GM13977 (cell line): ENCODE results near the gene RAB6A.
"Not testable (repeated sequence)": the region's sequence is repeated elsewhere in the genome, so short reads cannot be mapped to it uniquely, and the experiment has no call there.

Experiments
- DNase-seq: peaks from one replicate; pipeline ENCODE4 v3.0.0; 2012; ENCODE audit warnings: low spot score
- CTCF ChIP-seq: IDR thresholded peaks from 2 replicates; pipeline ENCODE4 v1.5.1; 2012; ENCODE audit warnings: mild to moderate bottlenecking, control low read depth; ENCODE audit not compliant: insufficient read depth; ENCODE audit errors: extremely low read depth, missing control alignments
- in situ Hi-C: fragments of 300-500 bp; cut with MboI; formaldehyde crosslinking; loops from one replicate; pipeline ENCODE4 v1.12.0; 2022; ENCODE audit warnings: low sequenced_read_pairs, low pct_unique_long_range_greater_than_20kb, mixed read lengths, inconsistent platforms; ENCODE audit not compliant: unreplicated experiment

RAB6A gene

GRCh38 chr11:73748300-73748699 lies 12.6 kb downstream of the RAB6A start:
- no peak for DNase-seq
- no peak for TF ChIP-seq CTCF
- in situ Hi-C loops: no loop called here

- no peak for TF ChIP-seq CTCF
- in situ Hi-C loops: no loop called here
- no peak for DNase-seq
Observed at GRCh38 chr11:73747762-73748161, 13.1 kb downstream of the RAB6A start.

- in situ Hi-C loops: no loop called here
- no peak for DNase-seq
- no peak for TF ChIP-seq CTCF
Observed at GRCh38 chr11:73746701-73747100, 14.2 kb downstream of the RAB6A start.

GRCh38 chr11:73743045-73743444 lies 17.8 kb downstream of the RAB6A start:
- DNase-seq: no peak
- in situ Hi-C loops: no loop called here
- no peak for TF ChIP-seq CTCF

GRCh38 chr11:73735959-73736358 lies 24.9 kb downstream of the RAB6A start:
- in situ Hi-C loops, DNase-seq: not testable (repeated sequence)

GRCh38 chr11:73734993-73735392 lies 25.9 kb downstream of the RAB6A start:
- in situ Hi-C loops: no loop called here
- TF ChIP-seq CTCF: no peak
- DNase-seq: no peak

- in situ Hi-C loops, DNase-seq: not testable (repeated sequence)
Observed at GRCh38 chr11:73734011-73734410, 26.9 kb downstream of the RAB6A start.

- in situ Hi-C loops, DNase-seq: not testable (repeated sequence)
Observed at GRCh38 chr11:73732936-73733335, 27.9 kb downstream of the RAB6A start.
